Heart left ventricle (tissue), 16 donors: ENCODE data around the gene NR0B2. TPM values are rescaled to one million over a fixed set of nuclear protein-coding genes. Genes with fewer than 3 reads are reported as not detected.
A peak's percentile ranks its signal among the peaks of the same experiment; 100 is the strongest.

Experiments used
- ATAC-seq, 4 donors: fragments of 200-7000 bp; cut with Tn5 transposase; one replicate each; pipeline ENCODE4 v1.9.1; 2020 to 2022; ENCODE audit warnings: moderate library complexity in 4 of 4, mild to moderate bottlenecking in 3 of 4, moderate number of reproducible peaks in 1 of 4
- DNase-seq, 5 donors: peaks; one replicate each; pipeline ENCODE4 v3.0.0-alpha.2; 2020
- H3K27ac ChIP-seq, 12 donors: fragments of 200-600 bp; sonication (generic) in 4 of 12; one replicate each; pipeline versions ENCODE4 v1.5.0 to v1.8.0; 2016 to 2022; ENCODE audit warnings: mild to moderate bottlenecking in 2 of 12
- H3K27me3 ChIP-seq, 9 donors: fragments of 200-600 bp; sonication (generic) in 2 of 9; one replicate each; pipeline versions ENCODE4 v1.5.1 to v1.8.0; 2016 to 2022; ENCODE audit warnings: mild to moderate bottlenecking in 3 of 9
- H3K36me3 ChIP-seq, 9 donors: fragments of 200-600 bp; sonication (generic) in 2 of 9; one replicate each; pipeline versions ENCODE4 v1.5.0 to v1.8.0; 2018 to 2022; ENCODE audit warnings: mild to moderate bottlenecking in 2 of 9
- H3K4me1 ChIP-seq, 12 donors: fragments of 200-600 bp; sonication (generic) in 4 of 12; one replicate each; pipeline versions ENCODE4 v1.5.0 to v1.8.0; 2016 to 2022; ENCODE audit warnings: mild to moderate bottlenecking in 3 of 12
- H3K4me3 ChIP-seq, 12 donors: fragments of 200-600 bp; sonication (generic) in 4 of 12; one replicate each; pipeline versions ENCODE4 v1.5.0 to v1.8.0; 2017 to 2022; ENCODE audit warnings: mild to moderate bottlenecking in 9 of 12, moderate library complexity in 4 of 12
- H3K9me3 ChIP-seq, 12 donors: fragments of 200-600 bp; sonication (generic) in 4 of 12; one replicate each; pipeline versions ENCODE4 v1.5.0 to v1.8.0; 2016 to 2022; ENCODE audit warnings: mild to moderate bottlenecking in 1 of 12
- POLR2A ChIP-seq, 2 donors: fragments of 450-650 bp; IDR thresholded peaks; one replicate each; pipeline ENCODE4 v1.6.1; 2017; ENCODE audit warnings: antibody characterized with exemption in 2 of 2, mild to moderate bottlenecking in 2 of 2, moderate library complexity in 2 of 2
- WGBS, 4 donors: extraction: QIAGEN DNeasy Blood & Tissue Kit in 2 of 4; methylation state at CpG; one replicate each; pipeline versions ENCODE4 v1.1.5 to v1.1.7; 2013 to 2018; 5-methylcytosine and 5-hydroxymethylcytosine counted together
- intact Hi-C, 10 donors: fragments of 100-400 bp; cut with DNase I; formaldehyde crosslinking; loops; one replicate each; pipeline versions ENCODE4 v1.11.1 to v1.14.2; 2022
- polyA plus RNA-seq, 2 donors: library from polyadenylated mRNA; stranded (reverse); fragments of 200-250 nt; gene quantifications; one replicate each; pipeline ENCODE4 v1.2.3, GENCODE V29; 2013
- total RNA-seq, 9 donors: library from RNA; depleted of rRNA in 2 of 9; stranded (reverse); fragments of >200 nt in 2 of 9; fragmentation: NEBNext Ultra II Directional in 3 of 9; extraction: Animal tissue kit (Norgen Biotek cat#: 25700) in 3 of 9; gene quantifications; one replicate each; pipeline versions ENCODE4 v1.1.0 to v1.2.4, GENCODE V29; 2016 to 2023
- TF ChIP-seq, protein P1 (sequence below), 12 donors: fragments of 200-600 bp; sonication (generic) in 4 of 12; IDR thresholded peaks; one replicate each; pipeline versions ENCODE4 v1.5.0 to v1.8.0; 2018 to 2022; ENCODE audit warnings: antibody characterized with exemption in 12 of 12, mild to moderate bottlenecking in 5 of 12
- donor health status: ischemic (EF 13 %, LVEDD 7.1; RV severe dilation, severe dysfunction).
- donor health status: healthy with polysubstance abuse.
- donor health status: DM: no; HTN: yes; CAD: no.
- donor health status: DM: no; HTN: no; CAD: no.
- donor health status: ischemic (EF 25% LVEDD 6.9; RV normal size, moderate dysfunction).
- donor health status: ischemic (EF 25% LVEDD 5.7; RV mildly dilated, moderate dysfunction).
- donor health status: healthy.
- donor health status: DM: yes; HTN: yes; CAD: no.
- donor health status: ischemic (EF 35%, LVEDD 5.7; RV mildly dilated, moderate dysfunction).
- donor health status: nonischemic (EF 11% LVEDD 7.7; RV severe dilation, severe dysfunction).
- donor health status: DM: yes; HTN: yes; CAD: no.
- donor health status: PGD.
- donor health status: ischemic (EF 29% LVEDD 5.4; RV normal size, mild dysfunction).
- donor health status: nonischemic (EF 23%, LVEDD 6.1; RV moderate dilation, normal function).

The NR0B2 gene
- total and polyA plus RNA-seq, 11 donors, result 2.0 to 19.2 (median 6.6) TPM

DNA sequence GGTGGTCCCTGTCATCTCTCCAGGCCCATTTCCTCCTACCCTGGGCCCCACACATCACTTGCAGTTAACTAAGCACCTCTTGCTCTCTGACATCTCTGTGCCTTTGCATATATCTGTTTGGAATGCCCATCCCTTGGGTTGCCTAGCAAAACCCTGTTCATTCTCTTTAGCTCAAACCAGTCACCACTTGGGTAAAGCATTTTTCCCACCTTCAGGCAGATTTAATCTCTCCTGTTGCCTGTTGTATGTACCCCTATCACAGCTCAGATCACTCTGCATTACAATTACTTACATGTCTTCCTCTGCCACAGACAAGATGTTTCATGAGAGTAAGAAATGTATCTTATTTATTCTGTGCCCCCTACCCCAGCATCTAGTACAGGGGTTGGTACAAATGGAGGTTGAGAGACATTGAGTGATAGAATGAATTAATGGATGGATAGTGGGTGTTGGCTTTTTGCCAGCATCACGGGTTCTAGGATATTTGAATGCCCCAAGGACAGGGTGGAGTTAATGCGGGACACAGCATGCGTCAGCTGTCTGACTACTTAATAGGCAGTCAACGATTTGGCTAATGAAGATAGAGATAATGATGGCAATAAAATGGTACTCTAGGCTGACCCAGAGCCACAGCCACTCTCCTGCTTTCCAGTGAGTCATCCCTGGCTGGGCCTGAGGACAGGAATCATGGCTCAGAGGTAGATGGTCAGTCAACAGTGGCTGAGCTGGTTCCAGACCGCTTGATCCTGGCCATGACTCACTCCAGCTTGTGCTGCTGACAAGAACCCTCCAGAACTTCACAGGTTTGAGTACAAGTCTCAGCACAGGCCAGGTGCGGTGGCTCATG, 6.5 kb downstream of the NR0B2 start:
- Histone ChIP-seq H3K4me1 (peaks cover 0 to 11% (median 0%) of the 10 kb centered on the region in 12 donors), H3K4me3 (no peak overlapping the region), H3K27ac (no peak overlapping the region), H3K27me3 (no peaks in the 10 kb centered on the region), H3K36me3 (peaks cover 0 to 4% (median 0%) of the 10 kb centered on the region in 9 donors), H3K9me3 (no peaks in the 10 kb centered on the region)
- intact Hi-C loops, result no loop called here
- TF ChIP-seq, protein P1, sequence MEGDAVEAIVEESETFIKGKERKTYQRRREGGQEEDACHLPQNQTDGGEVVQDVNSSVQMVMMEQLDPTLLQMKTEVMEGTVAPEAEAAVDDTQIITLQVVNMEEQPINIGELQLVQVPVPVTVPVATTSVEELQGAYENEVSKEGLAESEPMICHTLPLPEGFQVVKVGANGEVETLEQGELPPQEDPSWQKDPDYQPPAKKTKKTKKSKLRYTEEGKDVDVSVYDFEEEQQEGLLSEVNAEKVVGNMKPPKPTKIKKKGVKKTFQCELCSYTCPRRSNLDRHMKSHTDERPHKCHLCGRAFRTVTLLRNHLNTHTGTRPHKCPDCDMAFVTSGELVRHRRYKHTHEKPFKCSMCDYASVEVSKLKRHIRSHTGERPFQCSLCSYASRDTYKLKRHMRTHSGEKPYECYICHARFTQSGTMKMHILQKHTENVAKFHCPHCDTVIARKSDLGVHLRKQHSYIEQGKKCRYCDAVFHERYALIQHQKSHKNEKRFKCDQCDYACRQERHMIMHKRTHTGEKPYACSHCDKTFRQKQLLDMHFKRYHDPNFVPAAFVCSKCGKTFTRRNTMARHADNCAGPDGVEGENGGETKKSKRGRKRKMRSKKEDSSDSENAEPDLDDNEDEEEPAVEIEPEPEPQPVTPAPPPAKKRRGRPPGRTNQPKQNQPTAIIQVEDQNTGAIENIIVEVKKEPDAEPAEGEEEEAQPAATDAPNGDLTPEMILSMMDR (IDR thresholded peaks at IDR 0.05), result no peak
- no peak for TF ChIP-seq POLR2A (IDR thresholded peaks at IDR 0.05)
- ATAC-seq (no peak), DNase-seq (no peak)
- 62 to 68% (median 64%) methylated on average over 6 of the region's 6 CpGs for WGBS, 4 donors

DNA sequence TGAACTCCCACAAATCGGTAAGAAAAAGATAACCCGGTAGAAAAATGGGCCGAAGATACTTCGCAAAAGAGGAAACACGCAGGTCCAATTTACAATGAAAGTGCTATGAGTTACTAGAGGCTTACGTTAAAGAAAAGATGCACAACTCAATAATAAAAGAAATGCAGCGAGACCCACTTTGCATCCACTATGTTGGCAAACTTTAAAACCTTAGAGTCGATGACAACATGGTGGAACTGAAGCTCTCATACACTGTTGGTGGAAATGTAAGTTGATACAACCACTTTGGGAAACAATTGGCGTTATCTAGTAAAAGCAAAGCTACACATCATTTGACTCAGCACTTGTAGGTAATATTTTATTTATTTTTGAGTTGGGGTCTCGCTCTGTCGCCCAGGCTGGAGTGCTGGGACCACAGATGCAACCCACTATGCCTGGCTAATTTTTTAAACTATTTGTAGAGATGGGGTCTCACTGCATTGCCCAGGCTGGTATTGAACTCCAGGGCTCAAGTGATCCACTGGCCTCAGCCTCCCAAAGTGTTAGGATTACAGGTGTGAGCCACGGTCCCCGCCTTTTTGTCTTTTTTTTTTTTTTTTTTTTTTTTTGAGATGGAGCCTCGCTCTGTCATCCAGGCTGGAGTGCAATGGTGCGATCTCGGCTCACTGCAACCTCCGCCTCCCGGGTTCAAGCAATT, 12.8 kb downstream of the NR0B2 start:
- Histone ChIP-seq H3K9me3 (no peaks in the 10 kb centered on the region), H3K27ac (peak overlapping the region; percentile 45 to 91 (median 80)), H3K36me3 (peaks cover 0 to 29% (median 24%) of the 10 kb centered on the region in 9 donors), H3K4me1 (peaks cover 0 to 26% (median 12%) of the 10 kb centered on the region in 12 donors), H3K27me3 (no peaks in the 10 kb centered on the region), H3K4me3 (peak overlapping the region; percentile 40 to 98 (median 86))
- no peak for TF ChIP-seq POLR2A (IDR thresholded peaks at IDR 0.05)
- TF ChIP-seq, protein P1 (IDR thresholded peaks at IDR 0.05), result no peak
- DNase-seq, result no peak
- 66 to 74% (median 67%) methylated on average over 18 of the region's 18 CpGs for WGBS, 4 donors
- no peak for ATAC-seq
- intact Hi-C loops, result no loop called here

DNA sequence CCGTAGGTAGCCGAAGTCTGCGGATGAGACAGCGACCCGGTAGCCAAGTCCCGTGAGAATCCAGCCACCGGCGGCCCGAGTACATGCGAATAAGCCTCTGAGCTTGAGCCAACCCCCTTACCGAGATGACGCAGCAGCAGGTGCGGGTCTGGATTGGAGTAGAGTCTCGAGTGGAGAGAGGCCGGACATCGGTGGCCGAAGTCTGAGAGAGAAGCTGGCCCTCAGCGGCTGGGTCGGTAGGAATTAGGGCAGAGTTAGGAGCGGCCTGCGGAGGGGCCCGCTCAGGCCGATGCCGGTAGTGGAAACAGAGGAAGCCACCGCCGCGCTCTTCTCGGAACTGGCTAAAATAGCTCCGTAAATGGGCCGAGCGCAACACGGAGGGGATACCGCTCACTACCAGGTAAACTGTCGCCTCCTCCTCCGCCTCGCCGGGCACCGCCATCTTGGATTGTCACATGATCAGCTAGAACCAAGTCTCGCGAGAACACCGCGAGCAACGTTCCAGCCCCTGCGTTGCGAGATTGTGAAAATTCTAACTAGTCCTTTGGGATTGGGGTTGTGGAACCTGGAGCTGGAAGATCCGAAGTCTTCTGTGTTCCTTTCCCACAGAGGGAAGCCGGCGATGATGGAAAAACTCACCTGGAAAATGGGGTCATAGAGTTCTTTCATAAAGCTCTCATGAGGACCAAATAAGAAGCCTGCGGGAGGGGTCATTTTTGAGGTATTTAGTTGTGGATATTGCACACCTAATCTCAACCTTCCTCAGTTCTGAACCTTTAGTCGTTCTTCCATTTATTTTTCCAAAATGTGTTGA, 13.6 kb downstream of the NR0B2 start, which contains the start of gene GPATCH3:
Gene GPATCH3 (minus strand): TSS at position 467 of the 814 bp plus-strand sequence. CDS start 25 bp downstream, at position 442.
- 0 to 1% (median 1%) methylated on average over 35 to 50 of the region's 50 CpGs for WGBS, 4 donors
- Histone ChIP-seq H3K27ac (peak within 1 kb of the TSS; percentile 45 to 91 (median 80)), H3K36me3 (peaks cover 0 to 37% (median 32%) of the 10 kb centered on the region in 9 donors), H3K4me1 (peaks cover 0 to 26% (median 12%) of the 10 kb centered on the region in 12 donors), H3K9me3 (no peaks in the 10 kb centered on the region), H3K4me3 (peak within 1 kb of the TSS; percentile 40 to 98 (median 86)), H3K27me3 (no peaks in the 10 kb centered on the region)
- peak in 1 of 2 donors; percentile 47 for TF ChIP-seq POLR2A (IDR thresholded peaks at IDR 0.05)
- TF ChIP-seq, protein P1 (IDR thresholded peaks at IDR 0.05), result no peak
- DNase-seq (peak; percentile 91 to 96 (median 94)), ATAC-seq (peak; percentile 76 to 93 (median 92))
- intact Hi-C loops, result no loop called here
